ENCODE data around the gene SSR2.
"Not testable (repeated sequence)": the region's sequence is repeated elsewhere in the genome, so short reads cannot be mapped to it uniquely, and the experiment has no call there.

Gene SSR2

DNA sequence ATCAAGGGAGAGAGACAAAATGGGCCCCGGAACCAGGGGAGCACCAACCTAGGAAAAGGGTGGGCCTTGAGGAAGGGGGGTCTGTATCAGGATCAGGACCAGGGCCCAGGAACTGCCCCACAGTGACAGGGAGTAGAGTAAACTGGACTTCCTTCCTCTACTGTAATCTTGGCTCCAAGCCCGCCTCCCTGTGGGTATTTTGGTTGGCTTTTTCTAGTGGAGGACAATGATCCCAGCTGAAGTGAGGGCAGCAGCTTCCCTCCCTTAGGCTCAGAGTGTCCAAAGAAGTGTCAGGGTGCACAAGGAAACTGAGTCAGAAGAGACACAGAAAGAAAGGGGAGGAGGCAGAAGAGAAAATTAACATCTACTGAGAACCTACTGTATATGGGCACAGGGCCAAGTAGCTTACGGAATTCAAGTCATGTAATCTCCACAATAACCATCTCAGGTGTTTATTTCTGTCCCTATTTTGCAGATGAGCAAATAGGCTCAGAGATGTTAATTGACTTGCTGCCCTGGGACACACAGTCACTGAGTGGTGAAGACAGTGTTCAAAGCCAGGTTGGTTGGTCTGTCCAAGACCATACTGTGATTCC lies 28.0 kb upstream of the SSR2 start:
- in situ Hi-C loops (cut with MboI; ENCODE audit: low pct_unique_long_range_greater_than_20kb, low sequenced_read_pairs, unreplicated experiment): no loop called here
- no peak for DNase-seq (ENCODE audit: low spot score)
- TF ChIP-seq, protein P1, sequence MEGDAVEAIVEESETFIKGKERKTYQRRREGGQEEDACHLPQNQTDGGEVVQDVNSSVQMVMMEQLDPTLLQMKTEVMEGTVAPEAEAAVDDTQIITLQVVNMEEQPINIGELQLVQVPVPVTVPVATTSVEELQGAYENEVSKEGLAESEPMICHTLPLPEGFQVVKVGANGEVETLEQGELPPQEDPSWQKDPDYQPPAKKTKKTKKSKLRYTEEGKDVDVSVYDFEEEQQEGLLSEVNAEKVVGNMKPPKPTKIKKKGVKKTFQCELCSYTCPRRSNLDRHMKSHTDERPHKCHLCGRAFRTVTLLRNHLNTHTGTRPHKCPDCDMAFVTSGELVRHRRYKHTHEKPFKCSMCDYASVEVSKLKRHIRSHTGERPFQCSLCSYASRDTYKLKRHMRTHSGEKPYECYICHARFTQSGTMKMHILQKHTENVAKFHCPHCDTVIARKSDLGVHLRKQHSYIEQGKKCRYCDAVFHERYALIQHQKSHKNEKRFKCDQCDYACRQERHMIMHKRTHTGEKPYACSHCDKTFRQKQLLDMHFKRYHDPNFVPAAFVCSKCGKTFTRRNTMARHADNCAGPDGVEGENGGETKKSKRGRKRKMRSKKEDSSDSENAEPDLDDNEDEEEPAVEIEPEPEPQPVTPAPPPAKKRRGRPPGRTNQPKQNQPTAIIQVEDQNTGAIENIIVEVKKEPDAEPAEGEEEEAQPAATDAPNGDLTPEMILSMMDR (IDR thresholded peaks at IDR 0.05; ENCODE audit: extremely low read depth, insufficient read depth, missing control alignments): no peak

GRCh38 chr1:156045076-156045475 lies 24.3 kb upstream of the SSR2 start:
- DNase-seq (ENCODE audit: low spot score): no peak
- TF ChIP-seq, protein P1 (IDR thresholded peaks at IDR 0.05; ENCODE audit: extremely low read depth, insufficient read depth, missing control alignments): no peak
- in situ Hi-C loops (cut with MboI; ENCODE audit: low pct_unique_long_range_greater_than_20kb, low sequenced_read_pairs, unreplicated experiment): no loop called here

- in situ Hi-C loops (cut with MboI; ENCODE audit: low pct_unique_long_range_greater_than_20kb, low sequenced_read_pairs, unreplicated experiment): no loop called here
- TF ChIP-seq, protein P1 (IDR thresholded peaks at IDR 0.05; ENCODE audit: extremely low read depth, insufficient read depth, missing control alignments): no peak
- no peak for DNase-seq (ENCODE audit: low spot score)
Observed at GRCh38 chr1:156042828-156043227, 22.1 kb upstream of the SSR2 start.

DNA sequence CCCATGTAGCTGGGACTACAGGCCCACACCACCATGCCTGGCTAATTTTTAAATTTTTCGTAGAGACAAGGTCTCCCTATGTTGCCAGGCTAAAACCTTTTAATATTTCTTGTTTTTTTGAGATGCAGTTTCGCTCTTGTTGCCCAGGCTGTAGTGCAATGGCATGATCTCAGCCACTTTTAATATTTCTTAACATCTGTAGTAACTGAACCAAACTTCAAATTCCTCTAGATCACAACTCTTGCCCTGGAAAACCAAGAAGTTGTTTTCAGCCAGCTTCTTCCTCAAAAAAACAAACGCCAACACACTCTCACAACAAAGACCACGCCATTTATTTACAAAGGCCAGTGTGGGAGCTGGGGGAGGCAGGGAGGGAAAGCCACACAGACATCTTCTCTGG lies 14.2 kb upstream of the SSR2 start:
- in situ Hi-C loops (cut with MboI; ENCODE audit: low pct_unique_long_range_greater_than_20kb, low sequenced_read_pairs, unreplicated experiment); DNase-seq (ENCODE audit: low spot score): not testable (repeated sequence)

- in situ Hi-C loops (cut with MboI; ENCODE audit: low pct_unique_long_range_greater_than_20kb, low sequenced_read_pairs, unreplicated experiment): no loop called here
- TF ChIP-seq, protein P1 (IDR thresholded peaks at IDR 0.05; ENCODE audit: extremely low read depth, insufficient read depth, missing control alignments): no peak
- no peak for DNase-seq (ENCODE audit: low spot score)
Observed at GRCh38 chr1:156033011-156033410, 12.3 kb upstream of the SSR2 start.

DNA sequence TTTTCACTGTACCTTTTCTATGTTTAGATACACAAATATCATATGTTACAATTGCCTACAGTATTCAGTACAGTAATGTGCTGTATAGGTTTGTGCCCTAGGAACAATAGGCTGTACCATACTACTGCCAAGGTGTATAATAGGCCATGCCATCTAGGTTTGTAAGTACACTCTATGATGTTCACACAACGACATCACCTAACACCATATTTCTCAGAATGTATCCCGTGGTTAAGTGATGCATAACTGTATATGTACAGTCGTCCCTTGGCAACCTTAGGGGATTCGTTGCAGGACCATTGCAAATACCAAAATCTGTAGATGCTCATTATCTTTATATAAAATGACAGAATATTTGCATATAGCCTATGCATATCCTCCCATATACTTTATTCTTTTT lies 5.8 kb upstream of the SSR2 start:
- in situ Hi-C loops (cut with MboI; ENCODE audit: low pct_unique_long_range_greater_than_20kb, low sequenced_read_pairs, unreplicated experiment): no loop called here
- TF ChIP-seq, protein P1 (IDR thresholded peaks at IDR 0.05; ENCODE audit: extremely low read depth, insufficient read depth, missing control alignments): no peak

GRCh38 chr1:156025876-156026275 lies 5.1 kb upstream of the SSR2 start:
- DNase-seq (ENCODE audit: low spot score): peak; percentile 67
- in situ Hi-C loops (cut with MboI; ENCODE audit: low pct_unique_long_range_greater_than_20kb, low sequenced_read_pairs, unreplicated experiment): no loop called here
- TF ChIP-seq, protein P1 (IDR thresholded peaks at IDR 0.05; ENCODE audit: extremely low read depth, insufficient read depth, missing control alignments): peak; percentile 60

More for the DNA sequence above, 5.8 kb upstream of the SSR2 start:
- DNase-seq (ENCODE audit: low spot score): no peak
